OCI-LY3 (cell line): ENCODE measurements around the gene NKD2.

Source experiments
- H2AFZ ChIP-seq: fragments of 200-600, 300-600 bp; shearing (Covaris generic); 2 replicates; pipeline ENCODE4 v1.6.0; 2014; ENCODE audit warnings: antibody characterized with exemption, low read depth, low read length
- H3K27ac ChIP-seq: fragments of 200-600, 300-600 bp; sonication (generic); 2 replicates; pipeline ENCODE4 v1.5.1; 2014; ENCODE audit warnings: mild to moderate bottlenecking, low read length, moderate library complexity, mixed read lengths
- H3K27me3 ChIP-seq: fragments of 200-600, 300-600 bp; sonication (generic); 2 replicates; pipeline ENCODE4 v1.6.1; 2014; ENCODE audit warnings: low read depth, low read length, mixed read lengths
- H3K36me3 ChIP-seq: fragments of 200-600, 300-600 bp; sonication (generic); replicated peaks from 2 replicates; pipeline ENCODE3; 2014; ENCODE audit warnings: low read depth, low read length, mixed read lengths
- H3K4me1 ChIP-seq: fragments of 300-600, 200-600 bp; sonication (generic); 2 replicates; pipeline ENCODE4 v1.6.1; 2014; ENCODE audit warnings: low read length, mixed read lengths
- H3K4me2 ChIP-seq: fragments of 200-600, 300-600 bp; sonication (generic); 2 replicates; pipeline ENCODE4 v1.6.1; 2014; ENCODE audit warnings: low read length, mixed read lengths
- H3K4me3 ChIP-seq: fragments of 300-600, 200-600 bp; sonication (generic); 2 replicates; pipeline ENCODE4 v1.5.1; 2014; ENCODE audit warnings: antibody characterized with exemption, mild to moderate bottlenecking, low read length, moderate library complexity
- H3K79me2 ChIP-seq: fragments of 300-600, 200-600 bp; shearing (Covaris generic); 2 replicates; pipeline ENCODE4 v1.6.1; 2014; ENCODE audit warnings: mild to moderate bottlenecking, low read length, mixed read lengths
- H3K9ac ChIP-seq: fragments of 300-600, 200-600 bp; shearing (Covaris generic); 2 replicates; pipeline ENCODE4 v1.6.0; 2014; ENCODE audit warnings: mild to moderate bottlenecking, low read length, moderate library complexity
- H3K9me3 ChIP-seq: fragments of 200-600, 300-600 bp; shearing (Covaris generic); 2 replicates; pipeline ENCODE4 v1.6.1; 2014; ENCODE audit warnings: low read length, mixed read lengths; ENCODE audit not compliant: insufficient read depth
- H4K20me1 ChIP-seq: fragments of 200-600, 300-600 bp; sonication (generic); 2 replicates; pipeline ENCODE4 v1.6.1; 2016; ENCODE audit warnings: low read length, mixed read lengths; ENCODE audit not compliant: insufficient read depth
- EZH2phosphoT487 ChIP-seq: fragments of 200-600 bp; shearing (Covaris generic); IDR thresholded peaks from 2 replicates; pipeline ENCODE4 v1.6.1; 2018; ENCODE audit warnings: antibody characterized with exemption, mixed run types, low read depth
- TF ChIP-seq, protein P1 (sequence below): fragments of 200-600, 300-600 bp; sonication (generic); IDR thresholded peaks from 2 replicates; pipeline ENCODE4 v1.5.1; 2014; ENCODE audit warnings: antibody characterized with exemption, low read length, low read depth

NKD2 gene

DNA sequence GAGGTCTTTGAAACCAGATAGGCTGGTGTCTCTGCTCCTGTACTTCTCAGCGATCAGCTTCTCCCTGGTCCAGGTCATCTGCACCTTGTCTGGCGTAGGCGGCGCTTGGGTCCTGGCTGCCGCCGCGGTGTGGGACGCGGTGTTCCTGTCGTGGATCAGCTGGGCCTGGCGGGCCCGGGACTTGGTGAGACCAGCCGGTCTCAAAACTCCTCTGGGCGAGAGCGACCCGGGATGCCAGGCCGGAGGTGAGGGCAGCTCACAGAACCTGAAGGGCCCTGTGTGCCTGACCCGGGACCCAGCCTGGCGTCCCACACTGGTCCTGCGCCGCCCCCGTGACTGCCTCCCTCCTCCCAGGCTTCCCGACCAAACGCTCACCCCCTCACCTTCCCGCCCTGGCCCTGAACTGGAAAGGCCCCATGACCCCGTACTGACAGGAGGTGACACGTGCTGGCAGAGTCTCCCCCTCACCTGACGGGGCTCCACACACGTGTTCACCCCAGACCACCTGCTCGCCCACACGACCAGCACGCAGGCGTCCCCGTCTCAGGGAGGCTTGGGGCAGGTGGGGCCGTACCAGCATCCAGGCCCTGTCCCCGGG is 49.0 kb downstream of the NKD2 start:
- Histone ChIP-seq H3K27me3 (no peaks in the 10 kb centered on the region), H3K9me3 (no peaks in the 10 kb centered on the region), H3K4me3 (no peak overlapping the region), H3K4me1 (no peaks in the 10 kb centered on the region), H3K36me3 (no peaks in the 10 kb centered on the region), H3K9ac (no peak overlapping the region), H3K27ac (no peak overlapping the region), H3K79me2 (no peaks in the 10 kb centered on the region), H4K20me1 (no peaks in the 10 kb centered on the region), H3K4me2 (no peak overlapping the region), H2AFZ (no peak overlapping the region)
- TF ChIP-seq, protein P1, sequence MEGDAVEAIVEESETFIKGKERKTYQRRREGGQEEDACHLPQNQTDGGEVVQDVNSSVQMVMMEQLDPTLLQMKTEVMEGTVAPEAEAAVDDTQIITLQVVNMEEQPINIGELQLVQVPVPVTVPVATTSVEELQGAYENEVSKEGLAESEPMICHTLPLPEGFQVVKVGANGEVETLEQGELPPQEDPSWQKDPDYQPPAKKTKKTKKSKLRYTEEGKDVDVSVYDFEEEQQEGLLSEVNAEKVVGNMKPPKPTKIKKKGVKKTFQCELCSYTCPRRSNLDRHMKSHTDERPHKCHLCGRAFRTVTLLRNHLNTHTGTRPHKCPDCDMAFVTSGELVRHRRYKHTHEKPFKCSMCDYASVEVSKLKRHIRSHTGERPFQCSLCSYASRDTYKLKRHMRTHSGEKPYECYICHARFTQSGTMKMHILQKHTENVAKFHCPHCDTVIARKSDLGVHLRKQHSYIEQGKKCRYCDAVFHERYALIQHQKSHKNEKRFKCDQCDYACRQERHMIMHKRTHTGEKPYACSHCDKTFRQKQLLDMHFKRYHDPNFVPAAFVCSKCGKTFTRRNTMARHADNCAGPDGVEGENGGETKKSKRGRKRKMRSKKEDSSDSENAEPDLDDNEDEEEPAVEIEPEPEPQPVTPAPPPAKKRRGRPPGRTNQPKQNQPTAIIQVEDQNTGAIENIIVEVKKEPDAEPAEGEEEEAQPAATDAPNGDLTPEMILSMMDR, result no peak
- TF ChIP-seq EZH2phosphoT487, result no peak

DNA sequence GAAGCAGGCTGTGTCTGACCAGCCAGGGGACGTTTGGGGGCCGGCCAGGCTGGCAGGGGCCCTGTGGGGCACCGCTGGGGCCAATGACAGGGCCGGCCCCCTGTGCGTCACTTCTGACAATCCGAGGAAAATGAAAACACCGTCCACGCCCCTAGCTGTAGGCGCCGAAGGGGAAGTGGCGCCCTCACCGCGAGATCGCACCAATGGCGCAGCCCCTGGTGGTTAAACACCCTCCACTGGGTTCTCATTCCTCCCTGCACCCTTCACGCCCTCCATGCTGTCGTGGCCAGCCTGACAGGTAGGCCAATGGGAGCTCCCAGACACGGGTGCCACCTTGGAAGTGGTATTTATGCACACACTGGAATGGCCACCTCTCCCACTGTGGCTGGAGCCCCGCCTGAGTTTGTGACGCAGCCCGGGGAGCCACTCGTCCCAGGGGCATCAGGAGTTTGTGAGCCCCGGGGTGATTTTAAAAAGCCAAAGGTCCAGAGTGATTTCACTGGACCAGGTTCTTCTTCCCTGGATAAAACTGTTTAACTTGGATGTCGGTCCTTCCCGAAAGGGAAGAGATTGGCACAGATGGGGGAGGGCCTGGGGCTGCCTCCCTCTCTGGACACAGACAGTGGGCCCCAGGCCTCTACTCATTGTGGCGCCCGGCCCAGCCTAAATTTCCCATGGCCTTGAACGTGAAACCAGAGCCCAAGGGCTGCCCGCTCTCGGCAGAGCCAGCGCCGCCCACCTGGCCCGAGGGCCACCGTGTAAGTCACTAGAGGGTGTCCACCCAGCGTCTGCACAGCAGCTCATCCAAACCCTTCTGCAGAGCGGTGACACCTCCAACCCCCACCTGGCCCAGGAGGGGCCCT is 49.7 kb downstream of the NKD2 start:
- Histone ChIP-seq H3K9ac (no peak overlapping the region), H3K9me3 (no peaks in the 10 kb centered on the region), H3K4me3 (no peak overlapping the region), H3K27ac (no peak overlapping the region), H4K20me1 (no peaks in the 10 kb centered on the region), H3K4me1 (no peaks in the 10 kb centered on the region), H3K4me2 (no peak overlapping the region), H3K79me2 (no peaks in the 10 kb centered on the region), H2AFZ (no peak overlapping the region), H3K36me3 (no peaks in the 10 kb centered on the region), H3K27me3 (no peaks in the 10 kb centered on the region)
- TF ChIP-seq EZH2phosphoT487, result no peak
- TF ChIP-seq, protein P1, result no peak

DNA sequence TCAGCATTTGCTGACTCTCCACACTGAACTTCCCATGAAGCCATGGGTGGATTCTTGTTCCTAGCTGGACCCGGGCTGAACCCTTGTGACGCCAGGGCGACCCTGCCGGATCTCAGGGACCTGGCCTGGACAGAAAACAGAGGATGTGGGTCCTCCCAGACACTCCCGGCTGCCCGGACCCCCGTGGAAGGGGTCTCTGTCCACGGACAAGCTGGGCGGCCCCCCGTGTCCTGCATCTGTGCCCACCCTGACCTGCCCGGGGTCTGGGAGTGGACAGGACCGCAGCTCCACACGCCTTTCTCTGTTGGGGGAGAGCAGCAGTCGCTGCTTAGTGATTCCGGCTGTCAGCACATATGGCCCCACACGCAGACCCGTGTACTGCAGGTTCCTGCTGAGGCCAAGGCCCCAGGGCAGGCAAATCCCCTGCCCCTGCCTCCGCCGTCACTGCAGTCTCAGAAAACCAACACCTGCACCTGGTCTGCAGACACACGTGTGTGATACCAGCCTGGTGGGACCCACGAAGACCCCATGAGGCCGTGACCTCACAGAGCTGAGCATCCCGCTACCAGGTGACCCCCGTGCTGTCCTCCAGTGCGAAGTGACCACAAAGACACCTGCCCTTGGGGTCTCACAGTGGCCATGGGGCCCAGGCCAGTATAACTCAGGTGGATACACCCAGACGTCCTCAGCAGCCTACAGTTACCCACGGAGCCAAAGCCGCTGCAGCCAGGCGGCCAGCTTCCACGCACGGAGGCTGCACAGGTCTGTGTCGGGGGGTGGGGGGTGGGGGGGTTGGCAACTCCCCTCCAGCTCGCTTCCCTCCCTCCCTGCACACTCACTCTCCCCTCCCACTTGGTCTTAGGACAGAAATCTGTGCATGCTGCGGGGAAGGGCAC is 50.6 kb downstream of the NKD2 start:
- no peaks in the 10 kb centered on the region for H4K20me1 ChIP-seq
- H3K4me3 ChIP-seq, result no peak overlapping the region
- no peak for TF ChIP-seq EZH2phosphoT487
- TF ChIP-seq, protein P1, result no peak
- H3K9ac ChIP-seq, result no peak overlapping the region
- no peaks in the 10 kb centered on the region for H3K27me3 ChIP-seq
- H3K36me3 ChIP-seq, result no peaks in the 10 kb centered on the region
- no peak overlapping the region for H3K4me2 ChIP-seq
- H3K27ac ChIP-seq, result no peak overlapping the region
- no peaks in the 10 kb centered on the region for H3K9me3 ChIP-seq
- no peaks in the 10 kb centered on the region for H3K4me1 ChIP-seq
- no peaks in the 10 kb centered on the region for H3K79me2 ChIP-seq
- no peak overlapping the region for H2AFZ ChIP-seq

DNA sequence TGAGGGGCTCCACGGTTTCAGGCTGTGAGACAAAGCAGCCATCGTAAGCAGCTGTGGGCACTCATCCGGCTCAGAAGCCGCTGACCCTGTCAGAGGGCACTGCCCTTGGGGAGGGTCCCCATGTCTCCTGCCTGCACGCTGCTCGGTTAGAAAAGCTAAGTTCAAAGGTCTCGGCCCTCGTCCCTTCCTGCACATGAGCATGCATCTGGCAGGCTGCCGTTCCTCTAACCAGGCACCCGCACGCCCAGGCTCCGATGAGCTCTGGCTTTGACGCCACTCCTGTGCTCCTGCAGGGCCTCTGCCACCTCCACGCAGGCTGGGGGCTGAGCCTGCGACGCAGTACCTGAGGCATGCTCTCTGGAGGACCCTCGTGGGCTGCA is 51.3 kb downstream of the NKD2 start:
- no peaks in the 10 kb centered on the region for H3K36me3 ChIP-seq
- no peak overlapping the region for H2AFZ ChIP-seq
- no peak overlapping the region for H3K27ac ChIP-seq
- H3K79me2 ChIP-seq, result no peaks in the 10 kb centered on the region
- no peak overlapping the region for H3K4me2 ChIP-seq
- TF ChIP-seq EZH2phosphoT487, result no peak
- TF ChIP-seq, protein P1, result no peak
- H3K4me1 ChIP-seq, result no peaks in the 10 kb centered on the region
- H3K27me3 ChIP-seq, result no peaks in the 10 kb centered on the region
- H3K4me3 ChIP-seq, result no peak overlapping the region
- H3K9ac ChIP-seq, result no peak overlapping the region
- no peaks in the 10 kb centered on the region for H4K20me1 ChIP-seq
- no peaks in the 10 kb centered on the region for H3K9me3 ChIP-seq
